Measurements from ENCODE around the gene SPIRE1. TPM values are rescaled to one million over a fixed set of nuclear protein-coding genes. Genes with fewer than 3 reads are reported as not detected.
A peak's percentile ranks its signal among the peaks of the same experiment; 100 is the strongest.

Gene SPIRE1
- polyA plus RNA-seq, 1 experiment, result 11.6 TPM

GRCh38 chr18:12656938-12657683 is 796 bp downstream of the SPIRE1 start:
- POLR2A ChIA-PET, result no interaction called here
- Histone ChIP-seq H3K27me3 (ENCODE audit: control insufficient read depth, insufficient read depth, low read length) (no peaks in the 10 kb centered on the region), H3K4me3 (ENCODE audit: low read depth, low read length) (peak overlapping the region; percentile 74), H3K36me3 (ENCODE audit: control insufficient read depth, insufficient read depth, low read length) (no peaks in the 10 kb centered on the region)
- no peak for DNase-seq (ENCODE audit: low read depth)
- TF ChIP-seq, protein P1, sequence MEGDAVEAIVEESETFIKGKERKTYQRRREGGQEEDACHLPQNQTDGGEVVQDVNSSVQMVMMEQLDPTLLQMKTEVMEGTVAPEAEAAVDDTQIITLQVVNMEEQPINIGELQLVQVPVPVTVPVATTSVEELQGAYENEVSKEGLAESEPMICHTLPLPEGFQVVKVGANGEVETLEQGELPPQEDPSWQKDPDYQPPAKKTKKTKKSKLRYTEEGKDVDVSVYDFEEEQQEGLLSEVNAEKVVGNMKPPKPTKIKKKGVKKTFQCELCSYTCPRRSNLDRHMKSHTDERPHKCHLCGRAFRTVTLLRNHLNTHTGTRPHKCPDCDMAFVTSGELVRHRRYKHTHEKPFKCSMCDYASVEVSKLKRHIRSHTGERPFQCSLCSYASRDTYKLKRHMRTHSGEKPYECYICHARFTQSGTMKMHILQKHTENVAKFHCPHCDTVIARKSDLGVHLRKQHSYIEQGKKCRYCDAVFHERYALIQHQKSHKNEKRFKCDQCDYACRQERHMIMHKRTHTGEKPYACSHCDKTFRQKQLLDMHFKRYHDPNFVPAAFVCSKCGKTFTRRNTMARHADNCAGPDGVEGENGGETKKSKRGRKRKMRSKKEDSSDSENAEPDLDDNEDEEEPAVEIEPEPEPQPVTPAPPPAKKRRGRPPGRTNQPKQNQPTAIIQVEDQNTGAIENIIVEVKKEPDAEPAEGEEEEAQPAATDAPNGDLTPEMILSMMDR (IDR thresholded peaks at IDR 0.05; ENCODE audit: insufficient read depth, low read depth, low read length), result no peak
- CTCF ChIA-PET, result interaction anchor here (0.6 to 10.5 kb wide), 3 partner anchors 23 to 265 kb away, joined by 3 to 158 read pairs (median 3); no protein-coding TSS in a partner anchor

DNA sequence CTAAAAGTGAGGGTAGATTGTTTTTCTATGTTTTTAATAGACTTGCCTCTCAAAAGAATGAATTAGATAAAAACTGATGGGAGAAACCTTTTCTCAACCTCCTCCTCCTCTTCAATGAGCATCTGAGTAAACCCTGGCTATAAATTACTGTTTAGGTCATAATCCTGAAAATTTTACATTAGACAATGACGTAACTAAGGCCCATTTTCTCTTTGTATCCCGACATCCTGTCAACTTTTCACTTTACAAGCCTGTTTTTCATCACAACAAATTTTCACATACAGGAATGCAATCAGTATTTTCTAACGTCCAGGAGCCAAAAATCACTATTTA is 1.3 kb downstream of the SPIRE1 start:
- DNase-seq (ENCODE audit: low read depth), result no peak
- ChIA-PET CTCF (no interaction called here), POLR2A (no interaction called here)
- TF ChIP-seq, protein P1 (IDR thresholded peaks at IDR 0.05; ENCODE audit: insufficient read depth, low read depth, low read length), result no peak
- Histone ChIP-seq H3K36me3 (ENCODE audit: control insufficient read depth, insufficient read depth, low read length) (no peaks in the 10 kb centered on the region), H3K4me3 (ENCODE audit: low read depth, low read length) (peak overlapping the region; percentile 74), H3K27me3 (ENCODE audit: control insufficient read depth, insufficient read depth, low read length) (no peaks in the 10 kb centered on the region)

DNA sequence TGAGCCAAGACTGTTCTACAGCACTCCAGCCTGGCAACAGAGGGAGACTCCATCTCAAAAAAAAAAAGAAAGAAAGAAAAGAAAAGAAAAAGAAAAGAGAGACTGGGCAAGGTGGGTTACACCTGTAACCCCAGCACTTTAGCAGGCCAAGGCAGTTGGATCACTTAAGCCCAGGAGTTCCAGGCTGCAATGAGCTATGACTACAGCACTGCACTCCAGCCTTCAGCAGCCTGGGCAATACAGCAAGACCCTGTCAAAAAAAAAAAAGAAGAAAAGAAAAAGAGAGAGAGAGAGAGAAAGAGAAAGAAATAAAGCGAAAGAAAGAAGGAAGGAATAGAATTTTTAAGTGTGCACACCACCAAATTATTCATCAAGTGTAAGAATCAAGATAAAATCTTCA is 2.9 kb downstream of the SPIRE1 start:
- no peak for DNase-seq (ENCODE audit: low read depth)
- CTCF ChIA-PET, result interaction anchor here (0.9 kb wide), 1 partner anchor 264 kb away, joined by 3 read pairs; no protein-coding TSS in a partner anchor
- H3K27me3 ChIP-seq (ENCODE audit: control insufficient read depth, insufficient read depth, low read length), result no peaks in the 10 kb centered on the region
- H3K36me3 ChIP-seq (ENCODE audit: control insufficient read depth, insufficient read depth, low read length), result no peaks in the 10 kb centered on the region
- no peak overlapping the region for H3K4me3 ChIP-seq (ENCODE audit: low read depth, low read length)
- POLR2A ChIA-PET, result no interaction called here
- TF ChIP-seq, protein P1 (IDR thresholded peaks at IDR 0.05; ENCODE audit: insufficient read depth, low read depth, low read length), result no peak

- Histone ChIP-seq H3K27me3 (ENCODE audit: control insufficient read depth, insufficient read depth, low read length) (no peaks in the 10 kb centered on the region), H3K36me3 (ENCODE audit: control insufficient read depth, insufficient read depth, low read length) (0 out of 2 replicates have a peak, but pooled peaks cover 1% of the 10 kb centered on the region), H3K4me3 (ENCODE audit: low read depth, low read length) (no peak overlapping the region)
- DNase-seq (ENCODE audit: low read depth), result no peak
- ChIA-PET CTCF (no interaction called here), POLR2A (no interaction called here)
- TF ChIP-seq, protein P1 (IDR thresholded peaks at IDR 0.05; ENCODE audit: insufficient read depth, low read depth, low read length), result no peak
Observed at GRCh38 chr18:12652861-12653401, 5.0 kb downstream of the SPIRE1 start.

GRCh38 chr18:12651651-12652050 is 6.3 kb downstream of the SPIRE1 start:
- Histone ChIP-seq H3K36me3 (ENCODE audit: control insufficient read depth, insufficient read depth, low read length) (0 out of 2 replicates have a peak, but pooled peaks cover 1% of the 10 kb centered on the region), H3K4me3 (ENCODE audit: low read depth, low read length) (no peak overlapping the region), H3K27me3 (ENCODE audit: control insufficient read depth, insufficient read depth, low read length) (no peaks in the 10 kb centered on the region)
- TF ChIP-seq, protein P1 (IDR thresholded peaks at IDR 0.05; ENCODE audit: insufficient read depth, low read depth, low read length), result no peak
- DNase-seq (ENCODE audit: low read depth), result no peak
- ChIA-PET POLR2A (no interaction called here), CTCF (interaction anchor here (1.3 kb wide), 1 partner anchor 7 kb away, joined by 4 read pairs; no protein-coding TSS in a partner anchor)

Measured in BJ (cell line).